Hematopoietic multipotent progenitor cell treated with erythropoietin and hydrocortisone succinate and interleukin-3 and kit ligand, for 15 days (in vitro differentiated cells): ENCODE data around the gene TRPT1.

Source experiments
- DNase-seq: peaks from one replicate; pipeline ENCODE4 v3.0.0-alpha.2; 2015; ENCODE audit warnings: low spot score

Gene TRPT1

DNA sequence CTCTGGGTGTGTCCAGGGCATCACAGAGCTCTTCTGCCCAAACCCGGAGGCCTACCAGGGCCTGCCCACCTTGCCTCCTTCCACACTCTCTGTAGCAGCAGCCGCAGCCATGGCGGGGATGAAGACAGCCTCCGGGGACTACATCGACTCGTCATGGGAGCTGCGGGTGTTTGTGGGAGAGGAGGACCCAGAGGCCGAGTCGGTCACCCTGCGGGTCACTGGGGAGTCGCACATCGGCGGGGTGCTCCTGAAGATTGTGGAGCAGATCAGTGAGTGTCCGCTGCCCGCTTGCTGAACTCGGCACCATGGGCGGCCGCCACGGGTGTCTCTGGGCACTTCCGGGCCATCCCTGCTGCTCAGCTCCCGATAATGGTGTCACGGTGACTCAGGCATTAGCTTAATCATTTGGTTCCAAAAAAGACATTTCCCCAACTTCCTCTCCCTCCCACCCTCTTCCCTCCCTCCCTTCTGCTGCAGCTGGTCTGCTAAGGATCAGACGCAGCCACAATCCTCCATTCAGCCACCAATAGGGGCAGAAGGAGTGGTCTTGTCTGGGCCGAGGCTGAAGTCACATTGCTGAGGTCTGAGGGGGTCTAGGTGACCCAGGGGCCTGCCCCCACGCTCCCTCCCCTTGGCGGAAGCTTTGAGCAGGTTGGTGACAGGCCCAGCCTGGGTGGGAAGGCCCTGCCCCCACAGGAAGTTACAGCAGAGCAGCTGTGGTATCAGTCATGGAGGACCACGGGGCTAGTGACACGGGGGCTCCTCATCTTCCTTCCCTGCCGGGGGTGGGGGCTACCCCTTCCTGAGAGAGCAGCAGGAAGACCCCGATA lies 18.5 kb downstream of the TRPT1 start:
- peak; percentile 90 for DNase-seq

- peak; percentile 80 for DNase-seq
Measured at GRCh38 chr11:64206457-64207255, 19.3 kb downstream of the TRPT1 start, which contains the start of gene FERMT3. Gene FERMT3, plus strand, starts transcription at chr11:64206721. Its CDS starts 644 bp downstream, at chr11:64207365.

DNA sequence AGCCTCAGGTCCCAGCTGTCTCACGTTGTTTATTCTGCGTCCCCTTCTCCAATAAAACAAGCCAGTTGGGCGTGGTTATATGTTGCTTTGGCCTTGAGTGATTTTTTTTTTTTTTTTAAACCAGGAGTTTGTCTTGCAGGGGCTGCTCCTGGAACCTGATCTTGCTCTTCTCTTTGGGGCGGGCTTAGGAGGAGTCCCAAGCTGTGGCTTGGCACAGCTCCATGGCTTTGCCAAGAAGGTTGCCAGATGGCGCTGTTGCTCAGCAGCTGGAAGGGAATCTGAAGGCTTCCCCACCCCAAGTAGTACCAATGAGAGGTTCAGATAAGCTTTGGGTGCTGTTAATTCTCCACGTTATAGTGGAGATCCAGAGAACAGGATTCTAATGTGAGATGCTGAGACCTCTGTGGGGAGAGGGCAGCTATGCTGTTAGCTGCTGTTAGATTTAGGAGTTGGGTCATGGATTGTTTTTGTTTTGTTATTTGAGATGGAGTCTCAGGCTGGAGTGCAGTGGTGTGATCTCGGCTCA lies 21.5 kb downstream of the TRPT1 start:
- peak; percentile 98 for DNase-seq

GRCh38 chr11:64204080-64204440 lies 21.9 kb downstream of the TRPT1 start:
- no peak for DNase-seq

DNA sequence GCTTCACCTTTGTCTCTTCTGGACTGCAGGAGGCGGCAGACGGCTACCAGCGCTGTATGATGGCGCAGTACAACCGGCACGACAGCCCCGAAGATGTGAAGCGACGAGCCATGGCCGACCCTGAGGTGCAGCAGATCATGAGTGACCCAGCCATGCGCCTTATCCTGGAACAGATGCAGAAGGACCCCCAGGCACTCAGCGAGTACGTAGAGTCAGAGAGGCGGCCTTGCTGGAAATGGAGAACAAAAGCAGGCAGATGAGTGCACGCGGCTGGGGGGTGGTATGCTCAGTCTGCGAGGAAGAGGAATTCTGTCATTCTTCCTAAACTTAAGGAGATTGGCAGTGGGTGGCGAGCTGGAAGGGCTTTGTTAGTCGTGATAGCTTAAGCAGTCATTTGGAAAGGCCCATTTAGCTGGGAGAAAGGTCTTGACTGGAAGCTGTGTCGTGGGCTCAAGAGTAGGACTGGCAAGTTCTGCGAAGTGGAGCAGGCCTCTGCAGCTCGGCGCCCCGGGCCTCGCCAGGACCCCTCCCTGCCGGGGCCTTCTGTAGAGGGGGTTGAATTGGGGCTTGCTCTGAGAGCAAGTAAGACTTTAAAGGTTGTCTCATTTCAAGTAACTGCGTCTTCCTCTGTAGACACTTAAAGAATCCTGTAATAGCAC lies 22.4 kb downstream of the TRPT1 start:
- no peak for DNase-seq

DNA sequence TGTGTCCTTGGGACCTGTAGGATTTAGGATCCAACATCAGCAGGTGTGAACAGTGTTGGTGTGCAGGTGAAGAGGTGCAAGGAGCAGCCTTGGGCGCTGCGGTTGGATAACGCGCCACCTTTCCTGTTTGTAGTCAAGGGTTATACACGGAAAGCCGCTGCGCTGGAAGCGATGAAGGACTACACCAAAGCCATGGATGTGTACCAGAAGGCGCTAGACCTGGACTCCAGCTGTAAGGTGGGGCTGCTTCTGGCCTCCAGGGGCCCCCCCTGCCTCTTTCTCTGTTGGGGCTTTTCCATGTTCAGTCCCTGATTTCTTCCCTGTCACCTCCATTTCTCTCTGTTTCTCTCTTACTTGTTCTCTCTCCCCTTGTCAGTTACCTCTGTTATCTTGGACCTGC lies 23.0 kb downstream of the TRPT1 start:
- no peak for DNase-seq

DNA sequence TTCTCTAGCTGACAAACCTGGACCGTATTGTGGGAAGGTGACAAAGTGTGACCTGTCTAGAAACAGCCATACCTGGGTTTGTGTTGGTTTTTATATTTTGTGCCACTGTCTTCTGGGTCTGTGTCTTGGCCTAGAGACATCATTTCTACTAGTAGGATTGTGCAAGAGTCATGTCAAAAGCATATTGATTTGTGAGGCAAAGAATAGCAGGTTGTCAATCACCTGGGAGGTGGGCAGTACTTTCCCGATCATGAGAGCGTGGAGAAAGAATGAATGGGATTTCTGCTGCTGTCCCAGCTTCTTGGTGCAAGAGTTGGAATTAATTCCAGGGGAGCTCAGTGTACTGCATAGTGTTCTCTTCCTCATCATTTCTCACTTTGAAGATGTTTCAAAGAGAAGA lies 24.4 kb downstream of the TRPT1 start:
- DNase-seq = no peak

DNA sequence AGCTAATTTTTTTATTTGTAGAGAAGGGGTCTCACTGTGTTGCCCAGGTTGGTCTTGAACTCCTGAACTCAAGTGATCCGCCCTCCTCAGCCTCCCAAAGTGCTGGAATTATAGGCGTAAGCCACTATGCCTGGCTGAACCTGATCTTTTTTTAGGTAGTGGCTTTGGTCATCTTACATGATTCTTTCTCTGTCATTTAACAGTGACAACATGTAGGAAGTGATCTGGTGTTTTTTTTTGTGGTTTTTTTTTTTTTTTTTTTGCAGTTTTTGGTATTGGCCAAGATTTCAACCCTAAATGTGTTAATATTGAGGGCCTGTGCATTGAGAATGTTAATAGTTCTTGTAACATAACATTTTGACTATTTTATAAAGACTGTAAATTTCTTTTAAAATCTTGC lies 27.5 kb downstream of the TRPT1 start:
- DNase-seq = no peak

GRCh38 chr11:64196626-64197025 lies 29.4 kb downstream of the TRPT1 start:
- no peak for DNase-seq

- DNase-seq = no peak
Measured at GRCh38 chr11:64192434-64192833, 33.6 kb downstream of the TRPT1 start.

DNA sequence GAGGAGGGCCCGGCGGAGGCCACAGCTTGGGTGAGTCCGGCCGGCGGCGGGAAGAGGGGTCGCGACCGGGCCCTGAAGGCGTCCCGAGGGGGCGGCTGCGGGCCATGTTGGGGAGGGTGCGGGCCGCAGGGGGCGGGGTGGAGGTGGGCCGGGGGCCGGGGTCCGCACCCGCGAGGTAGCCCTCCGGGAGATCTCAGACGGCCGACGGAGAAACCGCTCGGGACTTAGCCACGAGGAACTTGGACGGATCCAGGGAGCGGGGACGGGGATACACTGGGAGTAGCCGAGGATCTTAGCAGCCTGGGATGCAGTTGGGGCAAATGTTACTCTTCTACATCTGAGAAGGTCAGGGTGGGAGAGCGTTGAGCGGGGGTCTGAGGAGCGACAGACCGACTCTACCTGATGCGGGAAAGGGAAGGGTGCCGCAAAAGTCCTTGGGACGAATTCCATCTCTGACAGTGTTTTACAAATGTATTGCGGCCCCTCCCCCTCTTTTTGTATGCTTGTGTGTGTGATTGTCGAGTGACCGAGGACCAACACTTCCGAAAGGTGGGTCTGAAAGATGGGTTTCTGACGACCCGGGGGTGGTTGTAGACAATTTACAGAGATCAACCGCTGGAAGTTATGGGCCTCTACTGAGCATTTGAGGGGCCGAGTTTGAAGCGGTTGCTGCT lies 39.4 kb downstream of the TRPT1 start:
- DNase-seq = no peak

DNA sequence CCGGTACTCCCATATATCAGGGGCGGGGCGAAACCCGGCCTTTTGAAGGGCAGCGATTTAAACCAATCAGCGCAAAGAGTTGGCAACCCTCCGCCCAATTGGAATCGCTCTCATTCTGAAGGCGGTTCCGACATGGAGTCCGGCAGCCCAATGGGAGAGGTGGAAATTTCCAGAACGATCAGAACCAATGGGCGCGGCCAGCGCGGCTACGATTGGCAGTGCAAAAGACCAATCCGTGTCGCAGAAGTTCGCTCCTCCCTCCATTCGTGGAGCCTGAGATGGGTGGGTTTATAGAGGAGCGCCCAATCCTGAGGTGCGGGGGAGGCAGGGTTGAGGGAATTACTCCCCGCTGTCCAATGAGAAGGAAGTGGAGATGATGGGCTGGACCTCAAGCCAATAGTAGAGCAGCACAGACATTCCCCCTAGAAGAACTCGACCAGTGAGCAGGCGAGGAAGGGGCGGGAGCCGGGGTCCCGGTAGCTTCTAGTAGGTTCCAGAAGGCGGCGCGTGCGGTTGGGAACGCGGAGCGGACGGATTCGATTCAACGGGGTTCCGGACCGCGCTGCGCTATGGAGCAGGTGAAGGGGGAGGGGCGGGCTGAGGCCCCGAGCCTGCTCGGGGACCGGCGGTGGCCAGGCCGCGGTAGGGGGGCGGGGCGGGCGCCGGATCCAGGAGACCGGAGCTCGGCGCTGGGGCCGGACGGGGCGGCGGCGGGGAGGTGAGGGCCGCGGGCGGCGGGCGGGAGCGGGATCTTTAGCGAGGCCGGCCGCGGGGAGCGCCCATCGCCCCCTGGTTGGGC lies 40.1 kb downstream of the TRPT1 start, which contains the start of gene STIP1:
Gene STIP1, plus strand, starts transcription at position 479 of the 799 bp plus-strand sequence. Its CDS starts 91 bp downstream, at position 570.
- peak; percentile 100 for DNase-seq

- no peak for DNase-seq
Measured at GRCh38 chr11:64185175-64185692, 40.8 kb downstream of the TRPT1 start.

DNA sequence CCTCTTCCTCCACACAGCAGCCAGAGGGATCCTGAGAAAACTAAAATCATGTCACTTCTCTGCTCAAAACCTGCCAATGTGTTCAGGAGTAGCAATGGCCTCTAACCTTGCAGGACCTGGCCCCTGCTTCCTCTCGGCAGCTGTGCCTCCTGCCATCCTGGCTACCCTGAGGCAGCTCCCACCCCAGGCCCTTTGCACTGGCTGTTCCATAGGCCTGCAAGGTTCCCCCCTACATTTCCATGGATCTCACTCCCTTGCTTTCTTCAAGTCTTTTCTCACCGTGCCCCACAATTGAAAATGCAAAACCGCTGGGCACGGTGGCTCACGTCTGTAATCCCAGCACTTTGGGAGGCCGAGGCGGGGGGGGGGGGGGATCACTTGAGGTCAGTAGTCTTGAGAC lies 42.1 kb downstream of the TRPT1 start:
- DNase-seq = no peak

DNA sequence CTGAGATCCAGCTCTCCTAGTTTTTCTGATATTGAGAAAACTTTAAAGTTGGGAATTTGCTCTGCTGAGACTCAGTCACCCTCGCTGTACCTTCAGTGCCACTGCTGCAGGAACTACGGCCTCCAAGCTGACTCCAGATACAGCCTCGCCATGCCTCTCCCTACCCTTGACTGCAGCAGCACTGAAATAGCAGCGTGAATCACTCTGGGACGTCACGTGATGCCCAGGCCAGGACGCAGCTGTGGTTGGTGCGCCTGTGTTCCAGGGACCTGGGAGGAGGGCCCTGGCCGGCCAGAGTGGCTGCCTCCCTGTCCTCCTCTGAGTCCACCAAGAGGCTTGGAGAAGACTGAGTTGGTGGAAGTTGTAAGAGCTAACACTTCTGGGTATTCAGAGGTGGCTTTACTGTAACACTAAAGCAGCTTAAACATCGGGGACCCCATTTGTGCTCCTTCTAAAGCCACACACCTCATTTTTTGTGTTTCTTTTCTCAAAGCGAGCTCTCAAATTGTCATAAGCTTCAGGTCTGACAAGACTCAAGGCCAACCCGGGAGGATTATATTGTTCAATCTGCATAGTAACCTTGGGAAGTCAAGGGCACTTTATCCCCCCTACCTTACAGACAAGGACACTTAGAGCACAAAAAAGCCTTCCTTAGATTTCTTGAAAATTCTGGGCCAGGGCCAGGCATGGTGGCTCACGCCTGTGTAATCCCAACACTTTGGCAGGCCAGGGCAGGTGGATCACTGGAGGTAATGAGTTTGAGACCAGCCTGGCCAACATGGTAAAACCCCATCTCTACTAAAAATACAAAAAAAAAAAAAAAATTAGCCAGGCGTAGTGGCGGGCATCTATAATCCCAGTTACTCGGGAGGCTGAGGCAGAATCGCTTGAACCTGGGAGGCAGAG lies 44.2 kb downstream of the TRPT1 start:
- peak; percentile 58 for DNase-seq

- DNase-seq = no peak
Measured at GRCh38 chr11:64180891-64181290, 45.1 kb downstream of the TRPT1 start.

DNA sequence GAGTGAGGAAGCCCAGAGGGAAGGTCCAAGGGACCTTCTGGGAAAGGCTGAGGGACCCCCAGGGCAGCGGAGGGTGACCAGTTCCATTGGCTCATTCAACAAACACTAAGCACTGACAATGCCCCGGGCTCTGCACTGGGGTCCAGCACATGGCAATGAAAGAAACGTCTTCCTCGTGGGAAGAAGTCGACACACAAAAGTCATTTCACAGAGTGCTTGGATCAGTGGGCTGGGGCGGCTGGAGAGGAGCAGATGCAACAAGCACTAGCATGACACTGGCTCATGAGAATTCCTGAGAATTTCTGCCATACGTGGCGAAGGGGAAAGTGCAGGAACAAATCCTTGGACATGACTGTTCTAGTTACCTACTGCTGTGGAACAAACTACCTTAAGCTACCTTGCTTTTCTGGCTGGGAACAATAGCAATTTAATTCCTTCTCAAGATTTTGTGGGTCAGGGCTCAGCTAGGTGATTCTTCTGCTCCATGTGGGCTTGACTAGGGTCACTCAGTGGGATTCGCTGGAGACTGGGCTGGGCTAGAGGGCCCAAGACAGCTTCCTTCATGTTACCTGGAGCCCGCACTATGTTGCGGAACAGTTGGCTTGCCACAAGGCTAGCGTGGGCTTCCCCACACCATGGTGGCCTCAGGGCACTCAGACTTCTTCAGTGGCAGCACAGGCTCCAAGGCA lies 46.9 kb downstream of the TRPT1 start:
- DNase-seq = no peak

DNA sequence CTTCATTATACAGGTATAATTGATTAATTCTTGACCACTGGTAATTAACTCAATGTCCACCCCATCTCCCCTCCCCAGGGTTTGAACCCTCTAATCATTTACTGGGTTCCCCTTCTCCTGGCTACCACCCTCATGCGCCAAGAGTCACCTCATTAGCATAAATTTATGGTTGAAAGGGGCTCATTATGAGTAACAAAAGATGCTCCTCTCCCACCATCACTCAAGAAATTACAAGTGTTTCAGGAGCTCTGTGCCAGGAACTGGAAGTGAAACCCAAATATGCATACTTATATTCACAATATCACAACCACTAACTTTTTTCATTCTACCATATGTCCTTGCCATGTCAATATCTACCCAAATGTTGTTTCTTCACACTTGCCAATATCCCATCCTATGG lies 47.8 kb downstream of the TRPT1 start:
- no peak for DNase-seq

DNA sequence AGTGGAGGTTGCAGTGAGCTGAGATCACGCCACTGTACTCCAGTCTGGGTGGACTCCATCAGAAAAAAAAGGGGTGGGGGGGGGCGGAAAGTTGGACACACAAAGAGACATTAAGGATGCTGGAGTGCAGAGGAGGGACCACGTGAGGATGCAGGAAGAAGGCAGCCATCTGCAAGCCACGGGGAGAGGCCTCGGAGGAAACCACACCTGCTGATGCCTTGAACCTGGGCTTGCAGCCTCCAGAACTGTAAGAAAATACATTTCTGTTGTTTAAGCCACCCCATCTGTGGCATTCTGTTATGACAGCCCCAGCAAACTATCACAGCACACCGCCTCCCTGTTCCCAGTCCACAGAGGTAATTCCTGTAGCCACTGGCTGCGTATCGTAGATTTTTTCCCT lies 49.2 kb downstream of the TRPT1 start:
- no peak for DNase-seq
